ENCODE data around the gene SASH1. TPM values are rescaled to one million over a fixed set of nuclear protein-coding genes. Genes with fewer than 3 reads are reported as not detected.

The SASH1 gene
- total RNA-seq, 1 experiment from 2014 or later = 33.8 TPM

DNA sequence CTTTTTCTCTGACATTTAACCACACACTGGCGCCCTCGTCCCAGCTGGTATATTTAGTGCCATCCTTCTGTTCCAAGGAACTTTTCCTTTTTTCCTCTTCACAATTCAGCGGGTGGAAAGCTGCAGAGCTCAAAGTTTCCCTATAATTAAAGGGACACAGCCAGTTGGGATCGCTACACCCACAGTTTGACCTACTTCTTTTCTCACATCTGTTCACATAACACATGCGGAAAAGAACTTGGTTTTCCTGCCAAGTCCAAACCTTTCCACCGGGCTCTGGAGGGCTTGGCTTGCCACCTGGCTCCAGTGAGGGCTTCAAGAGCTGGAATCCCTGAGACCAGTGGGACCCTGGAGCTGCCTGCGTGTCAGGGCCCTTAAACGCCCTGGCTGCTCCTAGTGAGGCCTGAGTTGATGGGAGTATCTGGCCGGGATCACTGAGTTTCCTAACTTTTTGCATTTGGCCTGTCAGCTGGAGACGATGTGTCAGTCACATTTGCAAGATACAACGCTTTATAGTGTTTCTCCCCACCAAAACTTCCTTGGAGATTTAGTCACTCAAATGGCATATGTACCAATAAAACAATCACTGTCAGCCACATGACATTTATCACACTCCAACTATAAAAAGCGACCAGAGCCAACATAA, 176.0 kb downstream of the SASH1 start:
- no peak for DNase-seq
- Histone ChIP-seq H3K4me3 (no peak overlapping the region), H3K9me3 (replicated peaks) (no peaks in the 10 kb centered on the region), H3K36me3 (peaks cover 69% of the 10 kb centered on the region), H3K4me1 (peaks cover 6% of the 10 kb centered on the region; the same call in 1 of the 2 replicates), H3K27ac (no peak overlapping the region), H3K27me3 (no peaks in the 10 kb centered on the region)

DNA sequence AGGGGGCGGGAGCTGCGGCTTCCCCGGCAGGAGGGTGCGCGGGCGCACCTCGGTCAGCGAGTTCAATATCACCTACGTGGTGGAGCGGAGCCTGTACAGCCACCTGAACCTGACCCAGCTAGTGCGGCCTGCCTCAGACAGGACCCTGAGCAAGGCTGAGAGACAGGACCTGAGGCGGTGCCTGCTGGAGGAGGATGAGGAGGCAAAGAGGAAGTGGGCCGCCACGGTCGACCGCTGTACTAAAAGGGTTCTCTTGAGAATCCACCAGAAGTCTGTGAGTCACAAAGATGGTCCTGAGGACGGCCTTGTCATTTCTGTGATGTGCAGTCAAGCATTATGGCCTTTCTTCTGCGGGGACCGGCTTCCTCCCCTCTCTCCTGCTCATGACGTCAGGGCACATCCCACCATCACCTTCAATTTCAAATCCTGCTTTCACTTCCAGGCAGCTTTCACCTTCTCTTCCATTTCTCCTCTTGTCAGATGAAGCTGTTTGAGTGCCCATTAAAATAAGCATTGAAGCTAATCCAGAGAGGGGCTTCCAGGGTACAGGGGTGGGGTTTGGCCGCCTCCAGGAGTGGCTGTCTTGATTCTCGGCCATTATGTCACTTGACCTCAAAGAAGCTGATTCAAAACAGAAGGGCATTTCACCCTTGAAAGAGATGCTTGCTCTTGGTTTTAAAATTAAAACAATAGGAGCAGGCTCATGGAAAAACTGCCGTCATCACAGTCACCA, 177.6 kb downstream of the SASH1 start:
- Histone ChIP-seq H3K4me1 (peaks cover 7% of the 10 kb centered on the region; the same call in 1 of the 2 replicates), H3K27ac (no peak overlapping the region), H3K36me3 (peaks cover 75% of the 10 kb centered on the region), H3K27me3 (no peaks in the 10 kb centered on the region), H3K4me3 (no peak overlapping the region), H3K9me3 (replicated peaks) (no peaks in the 10 kb centered on the region)
- no peak for DNase-seq

- peaks cover 7% of the 10 kb centered on the region; the same call in 1 of the 2 replicates for H3K4me1 ChIP-seq
- no peaks in the 10 kb centered on the region for H3K27me3 ChIP-seq
- H3K9me3 ChIP-seq (replicated peaks) = no peaks in the 10 kb centered on the region
- H3K4me3 ChIP-seq = no peak overlapping the region
- H3K27ac ChIP-seq = no peak overlapping the region
- peaks cover 73% of the 10 kb centered on the region for H3K36me3 ChIP-seq
- DNase-seq = no peak
Measured at GRCh38 chr6:148521158-148521557, 178.5 kb downstream of the SASH1 start.

GRCh38 chr6:148521586-148521985, 178.9 kb downstream of the SASH1 start:
- Histone ChIP-seq H3K27ac (no peak overlapping the region), H3K4me1 (peaks cover 7% of the 10 kb centered on the region; the same call in 1 of the 2 replicates), H3K27me3 (no peaks in the 10 kb centered on the region), H3K9me3 (replicated peaks) (no peaks in the 10 kb centered on the region), H3K4me3 (no peak overlapping the region), H3K36me3 (peaks cover 75% of the 10 kb centered on the region)
- no peak for DNase-seq

DNA sequence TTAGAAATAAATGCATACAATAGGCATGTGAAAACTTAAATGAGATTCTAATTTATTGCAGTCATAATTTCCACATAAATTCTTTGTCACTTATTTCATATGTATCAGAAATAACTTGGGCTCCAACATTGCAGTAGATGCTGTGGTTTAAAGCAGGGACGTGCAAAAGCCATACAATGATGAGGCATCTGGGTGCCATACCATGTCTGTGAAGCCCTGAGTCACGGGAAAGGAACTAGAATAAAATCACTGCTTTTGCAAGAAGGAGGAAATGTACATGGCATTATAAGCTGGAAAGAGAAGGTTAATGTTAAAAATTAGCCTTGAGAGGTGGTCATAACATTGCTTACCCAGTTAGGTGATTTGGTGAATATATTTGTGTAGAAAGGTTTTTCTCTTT, 180.4 kb downstream of the SASH1 start:
- Histone ChIP-seq H3K9me3 (replicated peaks) (no peaks in the 10 kb centered on the region), H3K4me1 (peaks cover 7% of the 10 kb centered on the region; the same call in 1 of the 2 replicates), H3K27ac (no peak overlapping the region), H3K36me3 (peaks cover 68% of the 10 kb centered on the region), H3K27me3 (no peaks in the 10 kb centered on the region), H3K4me3 (no peak overlapping the region)
- no peak for DNase-seq

DNA sequence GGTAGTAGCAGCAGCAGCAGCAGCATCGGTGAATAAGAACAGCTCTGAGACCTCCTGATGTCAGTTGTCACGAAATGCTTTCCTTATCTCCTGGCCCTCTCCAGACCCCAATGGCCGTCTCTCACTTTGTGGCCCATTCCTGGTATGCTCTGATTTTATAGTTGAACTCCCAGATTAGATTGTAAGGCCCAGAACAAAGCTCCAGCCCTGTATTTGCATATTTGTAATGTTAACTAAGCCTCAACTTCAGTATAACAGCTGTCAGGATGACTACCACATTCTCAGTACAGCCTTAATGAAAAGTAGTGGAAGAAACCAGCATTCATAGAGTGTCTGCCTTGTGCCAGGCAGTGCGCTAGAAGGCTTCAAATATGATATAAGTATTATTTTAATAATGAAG, 180.9 kb downstream of the SASH1 start:
- Histone ChIP-seq H3K4me1 (peaks cover 7% of the 10 kb centered on the region; the same call in 1 of the 2 replicates), H3K4me3 (no peak overlapping the region), H3K36me3 (peaks cover 64% of the 10 kb centered on the region), H3K9me3 (replicated peaks) (no peaks in the 10 kb centered on the region), H3K27ac (no peak overlapping the region), H3K27me3 (no peaks in the 10 kb centered on the region)
- DNase-seq = peak in 1 of 2 experiments; percentile 17

- Histone ChIP-seq H3K27ac (no peak overlapping the region), H3K9me3 (replicated peaks) (no peaks in the 10 kb centered on the region), H3K27me3 (no peaks in the 10 kb centered on the region), H3K36me3 (peaks cover 73% of the 10 kb centered on the region), H3K4me1 (peaks cover 7% of the 10 kb centered on the region; the same call in 1 of the 2 replicates), H3K4me3 (no peak overlapping the region)
- DNase-seq = no peak
Measured at GRCh38 chr6:148524471-148524882, 181.8 kb downstream of the SASH1 start.

DNA sequence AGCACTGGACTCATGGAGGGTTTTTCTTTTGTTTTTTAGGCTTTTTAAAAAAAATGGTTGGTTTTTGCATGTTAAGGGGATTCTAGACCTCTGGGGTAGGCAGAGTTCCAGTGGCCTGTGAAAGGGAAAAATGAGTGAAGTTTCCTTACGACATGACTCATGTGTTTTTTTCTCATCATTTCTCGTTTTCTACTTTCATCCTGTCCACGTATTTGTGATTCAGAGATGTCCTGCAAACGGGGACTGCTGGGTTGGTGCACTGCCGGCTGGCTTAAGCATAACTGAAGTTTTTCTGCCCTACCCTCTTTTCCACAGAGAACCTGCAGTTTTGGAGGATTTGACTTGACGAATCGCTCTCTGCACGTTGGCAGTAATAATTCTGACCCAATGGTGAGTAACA, 182.3 kb downstream of the SASH1 start:
- DNase-seq = no peak
- H3K36me3 ChIP-seq = peaks cover 71% of the 10 kb centered on the region

DNA sequence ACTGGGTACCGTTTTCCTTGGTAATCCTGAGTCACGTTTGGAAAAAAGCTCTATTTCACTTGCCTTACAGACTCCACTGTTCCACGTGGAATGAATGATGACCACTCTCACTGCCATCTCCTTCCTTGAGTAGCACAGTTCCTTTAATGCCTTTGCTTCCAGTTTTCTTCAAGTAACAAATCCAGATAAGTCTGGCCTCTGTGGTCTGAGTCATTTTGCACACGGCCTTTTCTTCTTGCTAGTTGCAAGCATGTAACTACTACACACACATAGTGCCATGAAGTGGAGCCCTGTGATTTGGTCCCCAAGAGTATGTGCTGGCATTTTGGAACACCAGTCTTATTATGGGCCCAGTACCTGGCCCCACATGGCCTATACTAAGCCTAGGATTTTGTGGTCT, 182.8 kb downstream of the SASH1 start:
- Histone ChIP-seq H3K27ac (no peak overlapping the region), H3K4me3 (no peak overlapping the region), H3K36me3 (peaks cover 71% of the 10 kb centered on the region), H3K27me3 (no peaks in the 10 kb centered on the region), H3K4me1 (peaks cover 7% of the 10 kb centered on the region; the same call in 1 of the 2 replicates), H3K9me3 (replicated peaks) (no peaks in the 10 kb centered on the region)
- DNase-seq = no peak

More for the DNA sequence above, 182.3 kb downstream of the SASH1 start:
- Histone ChIP-seq H3K27ac (no peak overlapping the region), H3K4me1 (peaks cover 7% of the 10 kb centered on the region; the same call in 1 of the 2 replicates), H3K9me3 (replicated peaks) (no peaks in the 10 kb centered on the region), H3K4me3 (no peak overlapping the region), H3K27me3 (no peaks in the 10 kb centered on the region)

DNA sequence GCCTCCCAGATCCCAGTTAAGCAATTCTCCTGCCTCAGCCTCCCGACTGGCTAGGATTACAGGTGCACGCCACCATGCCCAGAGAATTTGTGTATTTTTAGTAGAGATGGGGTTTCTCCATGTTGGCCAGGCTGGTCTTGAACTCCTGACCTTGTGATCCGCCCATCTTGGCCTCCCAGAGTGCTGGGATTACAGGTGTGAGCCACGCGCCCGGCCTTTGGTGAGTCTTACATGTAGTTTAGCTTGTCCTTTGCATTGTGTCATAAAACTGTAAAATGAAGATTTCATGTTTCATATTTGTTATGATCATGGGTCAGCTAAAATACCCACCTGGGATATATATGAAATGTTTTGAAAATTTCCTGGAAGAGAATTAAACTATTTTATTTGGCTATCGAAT, 183.5 kb downstream of the SASH1 start:
- Histone ChIP-seq H3K4me3 (no peak overlapping the region), H3K36me3 (peaks cover 73% of the 10 kb centered on the region), H3K27me3 (no peaks in the 10 kb centered on the region), H3K4me1 (peaks cover 7% of the 10 kb centered on the region; the same call in 1 of the 2 replicates), H3K27ac (no peak overlapping the region), H3K9me3 (replicated peaks) (no peaks in the 10 kb centered on the region)
- no peak for DNase-seq

DNA sequence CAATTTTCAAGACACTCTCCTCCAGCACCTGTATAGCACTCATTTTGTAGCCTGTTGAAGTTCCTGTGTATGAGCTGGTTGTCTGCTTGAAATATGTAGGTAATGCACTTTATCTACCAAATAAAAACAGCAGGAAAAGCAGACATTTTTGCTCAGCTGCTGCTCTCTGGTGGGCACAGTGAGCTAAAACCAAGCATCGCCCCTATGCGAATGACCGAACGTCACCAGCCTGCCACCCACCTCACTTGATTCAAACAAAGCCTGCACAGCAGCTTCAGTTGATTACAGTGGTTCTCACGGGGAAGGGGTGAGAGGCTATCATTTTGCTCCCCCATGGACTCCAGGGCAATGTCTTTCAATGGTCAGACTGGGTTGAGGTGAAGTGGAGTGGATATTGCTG, 185.7 kb downstream of the SASH1 start:
- Histone ChIP-seq H3K36me3 (peaks cover 73% of the 10 kb centered on the region), H3K27ac (no peak overlapping the region), H3K27me3 (no peaks in the 10 kb centered on the region), H3K9me3 (replicated peaks) (no peaks in the 10 kb centered on the region), H3K4me1 (peaks cover 5% of the 10 kb centered on the region; the same call in 1 of the 2 replicates), H3K4me3 (no peak overlapping the region)
- DNase-seq = peak in 1 of 2 experiments; percentile 26

DNA sequence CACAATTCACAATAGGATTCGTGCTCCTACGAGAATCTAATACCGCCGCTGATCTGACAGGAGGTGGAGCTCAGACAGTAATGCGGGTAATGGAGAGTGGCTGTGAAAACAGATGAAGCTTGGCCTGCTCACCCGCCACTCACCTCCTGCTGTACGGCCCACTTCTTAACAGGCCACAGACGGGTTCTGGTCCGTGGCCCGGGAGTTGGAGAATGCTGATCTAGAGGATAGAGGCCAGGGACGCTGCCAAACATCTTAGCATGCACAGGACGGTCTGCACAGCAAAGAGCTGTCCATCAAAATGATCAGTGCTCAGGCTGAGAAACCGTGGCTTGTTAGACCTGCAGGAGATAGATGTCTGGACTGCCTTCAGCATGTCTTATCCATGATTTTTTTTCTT, 186.4 kb downstream of the SASH1 start:
- Histone ChIP-seq H3K27ac (no peak overlapping the region), H3K36me3 (peaks cover 76% of the 10 kb centered on the region), H3K9me3 (replicated peaks) (no peaks in the 10 kb centered on the region), H3K4me1 (no peaks in the 10 kb centered on the region; the same call in 1 of the 2 replicates), H3K27me3 (no peaks in the 10 kb centered on the region), H3K4me3 (no peak overlapping the region)
- DNase-seq = no peak

GRCh38 chr6:148530394-148530953, 187.8 kb downstream of the SASH1 start:
- no peak overlapping the region for H3K4me3 ChIP-seq
- H3K36me3 ChIP-seq = peaks cover 79% of the 10 kb centered on the region
- no peak overlapping the region for H3K27ac ChIP-seq
- H3K27me3 ChIP-seq = no peaks in the 10 kb centered on the region
- H3K4me1 ChIP-seq = no peaks in the 10 kb centered on the region; the same call in 1 of the 2 replicates
- no peaks in the 10 kb centered on the region for H3K9me3 ChIP-seq (replicated peaks)
- DNase-seq = no peak

DNA sequence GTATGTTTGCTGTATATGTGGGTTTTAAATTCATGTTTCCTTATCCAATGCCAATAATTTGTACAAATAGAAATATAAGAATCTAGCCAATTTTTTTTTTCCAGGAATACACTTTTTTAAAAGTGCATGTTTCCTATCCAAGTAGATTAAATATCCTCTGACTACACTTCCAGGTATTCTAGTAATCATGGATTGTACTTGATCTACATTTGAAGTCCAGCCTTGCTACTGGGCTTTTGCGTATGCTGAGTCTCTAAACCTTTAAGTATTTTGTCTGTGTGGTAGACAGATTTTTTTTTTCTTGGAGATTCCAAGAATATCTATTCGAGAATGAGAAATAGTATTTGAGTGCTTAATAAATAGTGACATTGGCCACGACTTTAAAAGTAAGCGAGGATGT, 188.3 kb downstream of the SASH1 start:
- Histone ChIP-seq H3K27ac (no peak overlapping the region), H3K4me3 (no peak overlapping the region), H3K9me3 (replicated peaks) (no peaks in the 10 kb centered on the region), H3K36me3 (peaks cover 80% of the 10 kb centered on the region), H3K4me1 (no peaks in the 10 kb centered on the region), H3K27me3 (no peaks in the 10 kb centered on the region)
- DNase-seq = no peak

DNA sequence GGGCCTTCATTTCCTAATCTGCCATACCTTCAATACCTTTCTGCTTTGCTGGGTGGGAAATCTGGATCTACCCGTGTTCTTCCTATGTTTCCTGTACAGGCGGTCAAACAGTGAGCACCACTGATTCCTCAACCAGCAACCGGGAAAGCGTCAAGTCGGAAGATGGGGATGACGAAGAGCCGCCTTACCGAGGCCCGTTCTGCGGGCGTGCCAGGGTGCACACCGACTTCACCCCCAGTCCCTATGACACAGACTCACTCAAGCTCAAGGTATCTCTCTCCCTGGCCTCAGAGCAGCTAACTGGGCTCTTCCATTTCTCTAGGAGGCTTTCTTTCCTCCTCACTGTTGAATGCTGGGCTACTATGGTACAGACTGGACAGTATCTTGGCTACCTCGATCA, 190.1 kb downstream of the SASH1 start:
- no peak for DNase-seq
- Histone ChIP-seq H3K9me3 (replicated peaks) (no peaks in the 10 kb centered on the region), H3K36me3 (peaks cover 81% of the 10 kb centered on the region), H3K27me3 (no peaks in the 10 kb centered on the region), H3K4me3 (no peak overlapping the region), H3K4me1 (no peaks in the 10 kb centered on the region), H3K27ac (no peak overlapping the region)
